Aorta (tissue), 5 donors: Measurements from ENCODE around the gene HSF2. TPM values are rescaled to one million over a fixed set of nuclear protein-coding genes. Genes with fewer than 3 reads are reported as not detected.

ENCODE experiments used
- ATAC-seq: fragments of 200-7000 bp; cut with Tn5 transposase; one replicate; pipeline ENCODE4 v1.9.1; 2022; ENCODE audit warnings: moderate library complexity; ENCODE audit not compliant: low FRiP score
- DNase-seq, 2 donors: peaks; one replicate each; pipeline ENCODE4 v3.0.0-alpha.2; 2020
- H3K27ac ChIP-seq, 2 donors: one replicate each; pipeline ENCODE4 v1.5.1; 2013; ENCODE audit warnings: low read length in 2 of 2, mild to moderate bottlenecking in 2 of 2, moderate library complexity in 2 of 2, control low read depth in 1 of 2, inconsistent platforms in 1 of 2, low read depth in 1 of 2
- H3K27me3 ChIP-seq, 2 donors: one replicate each; pipeline ENCODE4 v1.6.1; 2013; ENCODE audit warnings: control low read depth in 1 of 2, low read length in 1 of 2, mild to moderate bottlenecking in 1 of 2, moderate library complexity in 1 of 2; ENCODE audit not compliant: insufficient read depth in 2 of 2, control insufficient read depth in 1 of 2
- H3K36me3 ChIP-seq, 2 donors: one replicate each; pipeline ENCODE4 v1.6.1; 2013; ENCODE audit warnings: control low read depth in 1 of 2, low read length in 1 of 2, mild to moderate bottlenecking in 1 of 2; ENCODE audit not compliant: insufficient read depth in 2 of 2, control insufficient read depth in 1 of 2
- H3K4me1 ChIP-seq, 2 donors: one replicate each; pipeline ENCODE4 v1.6.1; 2013; ENCODE audit warnings: low read length in 2 of 2, control low read depth in 1 of 2, mild to moderate bottlenecking in 1 of 2, moderate library complexity in 1 of 2; ENCODE audit not compliant: insufficient read depth in 2 of 2, control insufficient read depth in 1 of 2
- H3K4me3 ChIP-seq, 2 donors: one replicate each; pipeline ENCODE4 v1.5.1; 2013; ENCODE audit warnings: low read length in 2 of 2, control low read depth in 1 of 2, mild to moderate bottlenecking in 1 of 2
- H3K9me3 ChIP-seq: one replicate; pipeline ENCODE4 v1.6.1; 2013; ENCODE audit warnings: mild to moderate bottlenecking, low read length; ENCODE audit not compliant: control insufficient read depth
- WGBS, 2 donors: extraction: QIAGEN DNeasy Blood & Tissue Kit; methylation state at CpG; one replicate each; pipeline ENCODE4 v1.1.7; 2013; 5-methylcytosine and 5-hydroxymethylcytosine counted together
- intact Hi-C, 2 donors: fragments of 100-400 bp; cut with DNase I; formaldehyde crosslinking; loops; one replicate each; pipeline versions ENCODE4 v1.14.2 to v1.15.0; 2022
- polyA plus RNA-seq, 2 donors: library from polyadenylated mRNA; stranded (reverse); fragments of 200-250 nt; gene quantifications; one replicate each; pipeline ENCODE4 v1.2.3, GENCODE V29; 2013
- total RNA-seq, 2 donors: library from RNA; stranded (reverse); fragmentation: NEBNext Ultra II Directional; extraction: Animal tissue kit (Norgen Biotek cat#: 25700); gene quantifications; one replicate each; pipeline ENCODE4 v1.2.1, GENCODE V29; 2021
- donor health status: healthy with polysubstance abuse.
- donor health status: Bipolar disorder and iron deficiency.
- donor health status: DM: no; HTN: no; CAD: no.
- donor health status: DM: no; HTN: no; CAD: no.
- donor health status: DM: yes; HTN: yes; CAD: no.

HSF2 gene
- total and polyA plus RNA-seq, 4 donors: 6.8 to 13.9 (median 10.6) TPM

GRCh38 chr6:122426597-122426996, 27.1 kb downstream of the HSF2 start:
- DNase-seq: no peak
- no peak for ATAC-seq
- no peak overlapping the region for H3K4me3 ChIP-seq
- intact Hi-C loops: no loop called here
- H3K4me1 ChIP-seq: no peaks in the 10 kb centered on the region
- H3K27me3 ChIP-seq: no peaks in the 10 kb centered on the region
- H3K27ac ChIP-seq: no peak overlapping the region
- 92 to 95% methylated on average over 3 of the region's 3 CpGs for WGBS, 2 donors
- peaks cover 0 to 4% of the 10 kb centered on the region in 2 donors for H3K36me3 ChIP-seq
- no peaks in the 10 kb centered on the region for H3K9me3 ChIP-seq

- H3K9me3 ChIP-seq: no peaks in the 10 kb centered on the region
Observed at GRCh38 chr6:122428781-122429180, 29.3 kb downstream of the HSF2 start.

GRCh38 chr6:122429323-122429722, 29.9 kb downstream of the HSF2 start:
- no peaks in the 10 kb centered on the region for H3K4me1 ChIP-seq
- peaks cover 2 to 4% of the 10 kb centered on the region in 2 donors for H3K36me3 ChIP-seq
- DNase-seq (no peak), ATAC-seq (no peak)
- intact Hi-C loops: no loop called here
- H3K9me3 ChIP-seq: no peaks in the 10 kb centered on the region
- no peak overlapping the region for H3K4me3 ChIP-seq
- no peaks in the 10 kb centered on the region for H3K27me3 ChIP-seq
- no peak overlapping the region for H3K27ac ChIP-seq

More at GRCh38 chr6:122428781-122429180, 29.3 kb downstream of the HSF2 start:
- intact Hi-C loops: no loop called here
- DNase-seq (no peak), ATAC-seq (no peak)
- Histone ChIP-seq H3K4me1 (no peaks in the 10 kb centered on the region), H3K4me3 (no peak overlapping the region), H3K27ac (no peak overlapping the region), H3K36me3 (peaks cover 2 to 4% of the 10 kb centered on the region in 2 donors), H3K27me3 (no peaks in the 10 kb centered on the region)
- WGBS, 2 donors: 92 to 96% methylated on average over 1 of the region's 1 CpG

- 92 to 94% methylated on average over 4 of the region's 4 CpGs for WGBS, 2 donors
- ATAC-seq (no peak), DNase-seq (no peak)
- H3K36me3 ChIP-seq: peaks cover 0 to 2% of the 10 kb centered on the region in 2 donors
- H3K27ac ChIP-seq: no peak overlapping the region
- H3K27me3 ChIP-seq: no peaks in the 10 kb centered on the region
- H3K4me1 ChIP-seq: no peaks in the 10 kb centered on the region
- H3K4me3 ChIP-seq: no peak overlapping the region
- H3K9me3 ChIP-seq: no peaks in the 10 kb centered on the region
- intact Hi-C loops: no loop called here
Observed at GRCh38 chr6:122431780-122432179, 32.3 kb downstream of the HSF2 start.

- no peak overlapping the region for H3K4me3 ChIP-seq
- peaks cover 0 to 2% of the 10 kb centered on the region in 2 donors for H3K36me3 ChIP-seq
- intact Hi-C loops: no loop called here
- 90 to 93% methylated on average over 3 of the region's 3 CpGs for WGBS, 2 donors
- ATAC-seq (no peak), DNase-seq (no peak)
- no peaks in the 10 kb centered on the region for H3K9me3 ChIP-seq
- H3K4me1 ChIP-seq: no peaks in the 10 kb centered on the region
- no peaks in the 10 kb centered on the region for H3K27me3 ChIP-seq
- no peak overlapping the region for H3K27ac ChIP-seq
Observed at GRCh38 chr6:122432816-122433215, 33.4 kb downstream of the HSF2 start.

- Histone ChIP-seq H3K9me3 (no peaks in the 10 kb centered on the region), H3K4me1 (no peaks in the 10 kb centered on the region), H3K27ac (no peak overlapping the region), H3K36me3 (peaks cover 2 to 5% of the 10 kb centered on the region in 2 donors), H3K27me3 (no peaks in the 10 kb centered on the region), H3K4me3 (no peak overlapping the region)
- WGBS, 2 donors: 92 to 100% methylated on average over 1 of the region's 1 CpG
- ATAC-seq (no peak), DNase-seq (no peak)
- intact Hi-C loops: no loop called here
Observed at GRCh38 chr6:122438975-122439374, 39.5 kb downstream of the HSF2 start.

GRCh38 chr6:122445274-122445673, 45.8 kb downstream of the HSF2 start:
- no peak for ATAC-seq
- Histone ChIP-seq H3K4me1 (no peaks in the 10 kb centered on the region), H3K4me3 (no peak overlapping the region), H3K27me3 (no peaks in the 10 kb centered on the region), H3K36me3 (peaks cover 0 to 2% of the 10 kb centered on the region in 2 donors), H3K27ac (no peak overlapping the region), H3K9me3 (no peaks in the 10 kb centered on the region)
- WGBS, 2 donors: 96 to 100% methylated on average over 1 of the region's 1 CpG
- intact Hi-C loops: no loop called here
- DNase-seq: no peak

- WGBS, 2 donors: 98 to 100% methylated on average over 1 of the region's 1 CpG
- Histone ChIP-seq H3K36me3 (peaks cover 5 to 7% of the 10 kb centered on the region in 2 donors), H3K27ac (no peak overlapping the region), H3K27me3 (no peaks in the 10 kb centered on the region), H3K4me1 (no peaks in the 10 kb centered on the region), H3K9me3 (no peaks in the 10 kb centered on the region), H3K4me3 (no peak overlapping the region)
- ATAC-seq (no peak), DNase-seq (no peak)
- intact Hi-C loops: no loop called here
Observed at GRCh38 chr6:122449069-122449468, 49.6 kb downstream of the HSF2 start.

GRCh38 chr6:122452509-122452908, 53.1 kb downstream of the HSF2 start:
- Histone ChIP-seq H3K27ac (no peak overlapping the region), H3K4me3 (no peak overlapping the region), H3K27me3 (no peaks in the 10 kb centered on the region), H3K4me1 (no peaks in the 10 kb centered on the region), H3K36me3 (peaks cover 5 to 9% of the 10 kb centered on the region in 2 donors), H3K9me3 (no peaks in the 10 kb centered on the region)
- ATAC-seq: no peak
- DNase-seq: no peak
- intact Hi-C loops: no loop called here
- 41 to 43% methylated on average over 1 of the region's 1 CpG for WGBS, 2 donors
